IPS DF 6.9 (cell line): ENCODE data around the gene KIAA1671.

ENCODE experiments used
- DNase-seq: peaks from one replicate; pipeline ENCODE4 v3.0.0-alpha.2; 2013; ENCODE audit warnings: low read depth, low spot score
- H3K27ac ChIP-seq: one replicate; pipeline ENCODE4 v1.5.1; 2013; ENCODE audit warnings: low read length, control low read depth
- H3K27me3 ChIP-seq: 2 replicates; pipeline ENCODE4 v1.6.1; 2013; ENCODE audit warnings: mild to moderate bottlenecking, low read length; ENCODE audit not compliant: control insufficient read depth, insufficient read depth
- H3K36me3 ChIP-seq: 2 replicates; pipeline ENCODE4 v1.6.1; 2013; ENCODE audit warnings: low read length; ENCODE audit not compliant: control insufficient read depth, insufficient read depth
- H3K4me1 ChIP-seq: 2 replicates; pipeline ENCODE4 v1.6.1; 2013; ENCODE audit warnings: low read length; ENCODE audit not compliant: control insufficient read depth, insufficient read depth
- H3K4me3 ChIP-seq: 2 replicates; pipeline ENCODE4 v1.5.1; 2013; ENCODE audit warnings: mild to moderate bottlenecking, low read length
- H3K9me3 ChIP-seq: 2 replicates; pipeline ENCODE4 v1.6.1; 2013; ENCODE audit warnings: low read length, inconsistent platforms; ENCODE audit not compliant: control insufficient read depth, insufficient read depth
- WGBS: extraction: QIAGEN DNeasy Blood & Tissue Kit; methylation state at CpG from one replicate; pipeline ENCODE4 v1.1.7; 2013; ENCODE audit warnings: mixed read lengths, missing lambda C conversion rate; ENCODE audit not compliant: insufficient read length, insufficient coverage; 5-methylcytosine and 5-hydroxymethylcytosine counted together

Gene KIAA1671

DNA sequence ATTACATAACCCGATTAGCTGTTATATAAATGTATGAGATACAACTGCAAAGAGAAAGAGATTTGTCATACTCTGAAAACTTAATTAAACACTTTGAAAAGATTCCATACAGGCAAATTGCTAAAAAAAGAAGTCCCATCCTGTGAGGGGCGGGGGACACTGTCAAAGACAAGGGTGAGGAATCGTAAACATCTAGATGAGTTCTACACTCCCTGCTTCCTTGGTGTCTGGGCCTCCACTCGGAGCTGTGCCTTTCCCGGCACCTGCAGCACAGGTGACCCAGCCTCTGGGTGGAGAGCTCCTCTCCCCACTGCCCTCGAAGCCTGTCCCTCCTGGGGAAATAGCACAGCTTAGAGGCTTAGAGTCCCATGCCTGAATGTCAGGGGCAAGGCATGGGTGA is 177.9 kb downstream of the KIAA1671 start:
- DNase-seq: no peak
- WGBS: no CpG with 5 or more reads among the region's 6 CpGs
- no peaks in the 10 kb centered on the region; the same call in 1 of the 2 replicates for H3K4me1 ChIP-seq
- no peak overlapping the region for H3K27ac ChIP-seq
- H3K9me3 ChIP-seq: no peaks in the 10 kb centered on the region
- no peak overlapping the region for H3K4me3 ChIP-seq
- no peaks in the 10 kb centered on the region for H3K36me3 ChIP-seq
- H3K27me3 ChIP-seq: no peaks in the 10 kb centered on the region

DNA sequence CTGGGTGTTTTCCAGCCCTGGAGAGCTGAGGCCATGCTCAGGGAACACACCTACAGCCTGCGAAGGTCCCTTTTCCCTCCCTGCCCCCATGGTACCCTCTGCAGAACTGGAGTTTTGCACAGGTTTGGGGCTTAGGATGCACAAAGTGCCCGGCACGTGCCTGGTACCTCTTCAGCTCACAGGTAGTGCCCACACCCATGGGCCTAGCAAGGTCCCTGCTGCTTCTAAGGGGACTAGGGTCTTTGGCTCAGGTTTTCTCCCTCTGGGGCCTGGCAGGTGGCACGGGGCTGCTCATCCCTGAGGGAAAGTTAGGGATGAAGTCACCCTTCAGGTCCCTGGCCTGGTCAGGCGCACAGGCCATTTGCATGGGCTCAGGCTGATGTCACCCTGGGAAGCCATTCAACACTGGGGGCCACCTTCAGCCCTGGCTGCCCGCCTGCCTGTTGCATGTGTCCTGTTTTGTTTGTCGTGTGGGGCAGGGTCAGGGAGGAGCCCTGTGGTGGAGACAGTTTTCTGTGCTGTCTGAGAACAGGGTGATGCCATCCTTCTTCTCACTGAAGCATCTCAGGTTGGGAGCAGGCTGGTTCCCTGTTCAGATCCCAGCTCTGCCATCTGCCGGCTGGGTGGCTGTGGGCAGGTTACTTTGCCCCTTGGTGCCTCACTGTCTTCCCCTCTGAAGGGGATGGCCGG is 178.8 kb downstream of the KIAA1671 start:
- no CpG with 5 or more reads among the region's 9 CpGs for WGBS
- Histone ChIP-seq H3K27ac (no peak overlapping the region), H3K9me3 (no peaks in the 10 kb centered on the region), H3K4me1 (peaks cover 2% of the 10 kb centered on the region), H3K36me3 (no peaks in the 10 kb centered on the region), H3K4me3 (no peak overlapping the region), H3K27me3 (no peaks in the 10 kb centered on the region)
- no peak for DNase-seq

DNA sequence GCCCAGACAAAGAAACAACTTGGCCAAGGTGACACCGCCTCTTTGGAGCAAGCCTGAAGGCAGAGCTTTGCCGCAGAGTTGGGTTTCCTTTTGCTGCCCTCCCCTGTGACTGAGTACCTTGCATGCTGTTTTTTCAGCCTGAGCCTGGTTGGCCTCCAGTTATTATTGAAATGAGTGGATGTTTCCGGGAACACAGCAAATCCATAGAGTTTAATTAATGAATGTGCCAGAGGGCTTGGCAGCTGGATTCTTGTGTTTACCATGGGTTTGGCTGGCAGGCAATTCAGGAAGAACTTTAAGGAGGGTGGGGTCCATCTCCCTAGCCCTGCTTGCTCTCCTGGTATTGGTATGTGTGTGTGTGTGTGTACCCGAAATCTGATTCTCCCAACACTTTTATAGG is 181.5 kb downstream of the KIAA1671 start:
- no peak for DNase-seq
- Histone ChIP-seq H3K27me3 (no peaks in the 10 kb centered on the region), H3K36me3 (no peaks in the 10 kb centered on the region), H3K4me3 (no peak overlapping the region), H3K4me1 (peaks cover 2% of the 10 kb centered on the region; the same call in 1 of the 2 replicates), H3K27ac (no peak overlapping the region), H3K9me3 (no peaks in the 10 kb centered on the region)
- WGBS: no CpG with 5 or more reads among the region's 4 CpGs

DNA sequence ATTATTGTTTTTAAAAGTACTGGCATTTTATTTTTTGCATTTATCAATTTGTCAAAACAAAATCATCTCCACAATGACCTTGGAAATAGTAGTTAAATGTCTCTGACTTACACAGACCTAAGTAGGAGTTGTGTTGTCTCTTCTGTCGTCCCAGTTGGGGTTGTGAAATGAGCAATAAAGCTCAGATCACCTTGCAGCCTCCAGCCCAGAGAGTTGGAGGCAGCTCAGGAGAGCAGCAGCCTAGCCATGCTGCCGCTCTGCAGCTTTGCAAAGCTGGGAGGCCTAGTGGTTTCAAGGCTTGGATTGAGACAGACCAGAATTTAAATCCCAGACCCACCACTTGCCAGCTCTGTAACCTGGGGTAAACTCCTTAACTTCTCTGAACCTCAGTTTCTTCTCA is 181.9 kb downstream of the KIAA1671 start:
- Histone ChIP-seq H3K27ac (no peak overlapping the region), H3K4me3 (no peak overlapping the region), H3K27me3 (no peaks in the 10 kb centered on the region), H3K36me3 (no peaks in the 10 kb centered on the region), H3K4me1 (peaks cover 2% of the 10 kb centered on the region; the same call in 1 of the 2 replicates), H3K9me3 (no peaks in the 10 kb centered on the region)
- DNase-seq: no peak
- no CpG with 5 or more reads among the region's 2 CpGs for WGBS

DNA sequence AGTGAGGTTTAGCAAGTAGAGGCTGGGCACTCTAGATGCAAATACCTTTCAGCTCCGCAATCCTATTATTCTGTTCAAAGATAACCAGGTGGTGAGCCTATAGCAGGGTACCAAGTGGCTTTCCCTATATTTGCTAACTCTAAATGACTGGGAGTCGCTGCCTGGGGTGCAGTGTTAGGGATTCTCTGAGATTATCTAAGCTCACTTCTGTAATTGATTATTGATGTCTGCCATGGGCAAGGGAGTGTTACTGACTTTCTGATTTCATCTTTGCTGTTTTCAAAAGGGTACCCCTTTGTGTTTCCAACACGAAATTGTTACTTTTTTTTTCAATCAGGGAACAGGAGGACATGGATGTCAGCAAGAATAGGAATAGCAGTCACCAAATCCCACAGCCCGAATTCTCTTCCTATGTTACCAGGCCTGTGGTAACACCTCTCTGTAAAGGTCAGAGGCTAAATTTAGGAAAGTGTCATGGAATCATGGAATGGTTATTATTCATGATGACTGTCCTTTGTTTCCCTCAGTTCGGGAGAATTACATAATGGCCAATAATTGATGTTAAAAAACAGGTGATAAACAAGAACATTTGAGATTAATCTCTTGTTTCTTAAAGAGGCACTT is 184.5 kb downstream of the KIAA1671 start:
- Histone ChIP-seq H3K27ac (no peak overlapping the region), H3K36me3 (no peaks in the 10 kb centered on the region), H3K4me1 (peaks cover 2% of the 10 kb centered on the region; the same call in 1 of the 2 replicates), H3K9me3 (no peaks in the 10 kb centered on the region), H3K27me3 (no peaks in the 10 kb centered on the region), H3K4me3 (no peak overlapping the region)
- no CpG with 5 or more reads among the region's 5 CpGs for WGBS
- no peak for DNase-seq

DNA sequence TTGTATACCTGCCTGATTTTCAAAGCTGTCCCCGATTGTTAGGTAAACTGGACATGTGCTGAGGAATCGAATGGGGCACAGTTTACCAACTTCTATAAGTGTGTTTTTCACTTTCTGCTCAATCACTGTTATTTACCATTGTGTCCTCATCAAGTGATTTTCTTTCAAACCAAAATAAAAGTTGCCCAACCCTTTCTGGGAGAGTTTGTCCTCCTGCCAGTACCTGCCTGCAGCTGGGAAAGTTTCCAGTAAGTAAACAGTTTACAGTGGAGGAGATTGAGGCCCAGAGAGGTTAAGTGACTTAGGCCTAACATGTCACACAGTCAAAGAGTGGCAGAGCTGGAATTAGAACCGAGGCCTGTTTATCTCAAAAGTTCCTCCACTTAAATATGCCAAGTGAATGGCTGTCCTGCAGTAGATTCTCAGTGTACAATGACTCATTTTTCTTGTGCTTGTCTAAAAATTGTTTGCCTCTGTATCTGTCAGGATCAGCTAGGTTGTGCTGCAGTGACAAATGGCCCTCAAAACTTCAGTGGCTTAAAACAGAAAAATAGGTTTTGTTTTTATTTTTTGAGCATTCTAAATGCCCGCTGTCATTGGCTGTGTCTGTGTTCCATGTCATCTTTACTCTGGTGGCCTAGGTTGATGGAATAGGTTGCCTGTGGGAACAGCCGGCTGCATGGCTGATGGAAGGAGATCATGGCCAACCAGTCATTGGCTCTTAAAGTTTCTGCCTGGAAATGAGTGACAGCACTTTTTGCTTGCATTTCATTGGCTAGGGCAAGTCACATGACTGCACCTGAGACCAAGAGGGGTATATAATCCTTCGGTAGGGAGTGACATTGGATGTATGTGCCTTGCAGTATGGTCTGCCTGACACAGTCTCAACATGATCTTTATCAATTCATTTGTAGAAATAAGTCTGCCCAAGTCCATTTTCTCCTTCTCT is 185.3 kb downstream of the KIAA1671 start:
- no peaks in the 10 kb centered on the region for H3K36me3 ChIP-seq
- no CpG with 5 or more reads among the region's 6 CpGs for whole genome bisulfite sequencing
- peaks cover 2% of the 10 kb centered on the region; the same call in 1 of the 2 replicates for H3K4me1 ChIP-seq
- DNase-seq: no peak
- no peak overlapping the region for H3K4me3 ChIP-seq
- H3K27ac ChIP-seq: no peak overlapping the region
- H3K9me3 ChIP-seq: no peaks in the 10 kb centered on the region
- no peaks in the 10 kb centered on the region for H3K27me3 ChIP-seq

DNA sequence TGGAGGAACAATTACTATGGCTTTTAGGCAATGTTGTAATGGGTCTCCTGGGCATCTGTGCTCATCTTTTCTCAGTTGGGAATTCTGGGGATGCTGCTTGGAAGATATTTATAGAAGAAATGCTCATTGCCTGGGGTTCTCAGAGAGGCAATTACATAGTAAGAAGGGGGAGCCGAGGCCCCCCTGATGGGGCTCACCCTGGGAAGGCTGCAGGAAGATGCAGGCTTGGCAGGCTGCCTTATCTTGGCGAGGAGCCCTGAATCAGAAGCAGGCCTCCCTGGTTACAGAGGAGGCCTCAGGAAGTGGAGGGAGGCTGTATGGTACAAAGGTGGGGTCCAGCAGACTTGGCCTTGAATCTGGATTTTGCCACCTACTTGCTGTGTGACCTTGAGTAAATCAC is 186.5 kb downstream of the KIAA1671 start:
- WGBS: no CpG with 5 or more reads among the region's 2 CpGs
- no peak for DNase-seq
- H3K27ac ChIP-seq: no peak overlapping the region
- no peak overlapping the region for H3K4me3 ChIP-seq
- peaks cover 2% of the 10 kb centered on the region; the same call in 1 of the 2 replicates for H3K4me1 ChIP-seq
- no peaks in the 10 kb centered on the region for H3K36me3 ChIP-seq
- no peaks in the 10 kb centered on the region for H3K27me3 ChIP-seq
- H3K9me3 ChIP-seq: no peaks in the 10 kb centered on the region

DNA sequence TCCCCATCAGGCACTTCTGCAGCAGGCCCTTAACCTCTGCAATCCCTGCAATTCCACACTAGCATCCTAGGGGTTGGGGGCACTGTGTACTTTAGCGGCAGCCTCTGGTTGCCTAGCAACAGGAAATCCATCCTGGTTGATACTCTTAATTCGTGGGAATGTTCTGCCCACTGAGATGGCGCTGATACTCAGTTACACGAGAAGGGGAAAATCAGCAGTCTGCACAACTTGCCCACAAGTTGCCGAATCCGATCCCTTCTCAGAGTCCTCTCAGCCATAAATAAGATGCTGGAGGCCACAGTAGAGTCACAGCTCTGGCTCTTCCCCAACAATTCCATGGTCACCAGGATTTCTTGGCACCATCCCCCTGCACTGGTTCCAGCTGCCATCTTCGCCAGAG is 189.6 kb downstream of the KIAA1671 start:
- H3K4me3 ChIP-seq: no peak overlapping the region
- no CpG with 5 or more reads among the region's 7 CpGs for WGBS
- H3K9me3 ChIP-seq: no peaks in the 10 kb centered on the region

DNA sequence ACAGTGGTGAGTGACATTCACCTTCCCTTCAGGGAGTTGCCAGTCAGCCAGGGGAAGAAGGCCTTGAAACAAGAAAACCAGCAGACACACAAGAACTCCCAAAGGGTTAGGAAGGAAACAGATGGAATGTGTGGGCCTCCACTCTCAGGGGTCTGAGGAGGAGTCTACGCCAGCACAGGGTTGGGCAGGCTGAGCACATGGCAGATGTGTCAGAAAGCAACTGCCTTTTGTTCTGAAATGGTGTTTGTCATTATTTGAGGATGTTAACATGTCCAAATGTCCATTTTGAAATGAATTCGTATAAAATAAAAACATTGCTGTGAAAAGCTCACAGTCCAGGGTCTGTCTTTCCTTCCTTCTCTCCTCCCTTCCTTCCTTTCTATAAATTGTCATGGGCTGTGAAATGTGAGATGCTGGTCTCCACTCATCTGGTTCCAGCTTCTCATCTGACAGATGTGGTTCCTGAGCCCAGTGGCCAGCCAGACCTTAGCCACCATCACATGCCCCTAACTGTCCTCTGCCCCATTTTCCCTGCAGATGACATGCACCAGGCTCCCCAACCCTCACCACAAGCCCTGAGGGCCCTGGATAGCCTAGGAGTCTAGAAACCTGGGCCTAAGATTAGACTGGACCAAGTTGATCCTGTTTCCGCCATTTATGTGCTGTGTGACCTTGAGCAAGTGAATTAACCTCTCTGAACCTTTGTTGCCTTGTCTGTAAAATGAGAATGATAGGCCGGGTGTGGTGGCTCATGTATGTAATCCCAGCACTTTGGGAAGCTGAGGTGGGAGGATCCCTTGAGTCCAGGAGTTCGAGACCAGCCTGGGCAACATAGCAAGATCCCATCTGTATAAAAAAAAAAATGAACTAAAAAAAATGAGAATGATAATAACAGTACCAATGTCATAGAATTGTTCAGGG is 190.9 kb downstream of the KIAA1671 start:
- H3K4me3 ChIP-seq: no peak overlapping the region
- H3K27ac ChIP-seq: no peak overlapping the region
- no peaks in the 10 kb centered on the region for H3K27me3 ChIP-seq
- no peak for DNase-seq
- H3K9me3 ChIP-seq: no peaks in the 10 kb centered on the region
- no peaks in the 10 kb centered on the region; the same call in none of the 2 replicates for H3K4me1 ChIP-seq
- WGBS: no CpG with 5 or more reads among the region's 5 CpGs
- H3K36me3 ChIP-seq: no peaks in the 10 kb centered on the region

More for the DNA sequence above, 189.6 kb downstream of the KIAA1671 start:
- Histone ChIP-seq H3K27me3 (no peaks in the 10 kb centered on the region), H3K4me1 (no peaks in the 10 kb centered on the region), H3K36me3 (no peaks in the 10 kb centered on the region), H3K27ac (no peak overlapping the region)
- no peak for DNase-seq
